ENCODE measurements around the gene RPL18. TPM values are rescaled to one million over a fixed set of nuclear protein-coding genes. Genes with fewer than 3 reads are reported as not detected.
A peak's percentile ranks its signal among the peaks of the same experiment; 100 is the strongest.

RPL18 gene
- total RNA-seq, 4 donors from 2014 or later = 3,252 to 5,828 (median 3,870) TPM

GRCh38 chr19:48568345-48568886 lies 50.6 kb downstream of the RPL18 start:
- intact Hi-C loops (cut with DNase I; ENCODE audit: low total_unique reads) = no loop called here
- H3K4me3 ChIP-seq (ENCODE audit: low read depth, poor library complexity, severe bottlenecking) = no peak overlapping the region
- WGBS, 2 donors = 4 to 6% methylated on average over 15 to 19 of the region's 19 CpGs
- TF ChIP-seq, protein P1, sequence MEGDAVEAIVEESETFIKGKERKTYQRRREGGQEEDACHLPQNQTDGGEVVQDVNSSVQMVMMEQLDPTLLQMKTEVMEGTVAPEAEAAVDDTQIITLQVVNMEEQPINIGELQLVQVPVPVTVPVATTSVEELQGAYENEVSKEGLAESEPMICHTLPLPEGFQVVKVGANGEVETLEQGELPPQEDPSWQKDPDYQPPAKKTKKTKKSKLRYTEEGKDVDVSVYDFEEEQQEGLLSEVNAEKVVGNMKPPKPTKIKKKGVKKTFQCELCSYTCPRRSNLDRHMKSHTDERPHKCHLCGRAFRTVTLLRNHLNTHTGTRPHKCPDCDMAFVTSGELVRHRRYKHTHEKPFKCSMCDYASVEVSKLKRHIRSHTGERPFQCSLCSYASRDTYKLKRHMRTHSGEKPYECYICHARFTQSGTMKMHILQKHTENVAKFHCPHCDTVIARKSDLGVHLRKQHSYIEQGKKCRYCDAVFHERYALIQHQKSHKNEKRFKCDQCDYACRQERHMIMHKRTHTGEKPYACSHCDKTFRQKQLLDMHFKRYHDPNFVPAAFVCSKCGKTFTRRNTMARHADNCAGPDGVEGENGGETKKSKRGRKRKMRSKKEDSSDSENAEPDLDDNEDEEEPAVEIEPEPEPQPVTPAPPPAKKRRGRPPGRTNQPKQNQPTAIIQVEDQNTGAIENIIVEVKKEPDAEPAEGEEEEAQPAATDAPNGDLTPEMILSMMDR (IDR thresholded peaks at IDR 0.05) = no peak
- TF ChIP-seq POLR2A (IDR thresholded peaks at IDR 0.05) = no peak
- DNase-seq (ENCODE audit: low spot score in 2 of 2) = peak; percentile 82 to 96

Other genes with a start within 250 kb of the RPL18 start
- 10 to 100 TPM; 71.3 to 99.6 (median 80.3) TPM for gene KDELR1, start 227.6 kb downstream of the RPL18 start, total RNA-seq
- under 1 TPM; 0.17 to 0.47 (median 0.42) TPM for gene GRIN2D, start 225.5 kb downstream of the RPL18 start, total RNA-seq
- gene GRWD1, start 173.2 kb downstream of the RPL18 start, total RNA-seq = 10 to 100 TPM; 33.3 to 44.4 (median 39.3) TPM
- 1 to 10 TPM in 3 of 4 donors, under 1 TPM in 1; 0.86 to 4.7 (median 1.4) TPM for gene KCNJ14, start 163.6 kb downstream of the RPL18 start, total RNA-seq
- gene CYTH2, start 149.8 kb downstream of the RPL18 start, total RNA-seq = 100 to 1,000 TPM in 1 of 4 donors, 10 to 100 TPM in 3; 67.7 to 162 (median 78.2) TPM
- 1 to 10 TPM; 5.3 to 6.7 (median 5.8) TPM for gene LMTK3, start 107.3 kb downstream of the RPL18 start, total RNA-seq
- gene SULT2B1, start 67.0 kb downstream of the RPL18 start, total RNA-seq = 100 to 1,000 TPM; 119 to 191 (median 166) TPM
- 1 to 10 TPM in 2 of 4 donors, not detected in 2; 1.7 to 2.1 TPM for gene SPACA4, start 12.4 kb downstream of the RPL18 start, total RNA-seq
- 1 to 10 TPM in 2 of 4 donors, under 1 TPM in 2; 0.53 to 8.2 (median 3.8) TPM for gene FAM83E, start 4.1 kb downstream of the RPL18 start, total RNA-seq
- 1 to 10 TPM; 2.2 to 8.8 (median 6.1) TPM for gene SPHK2, start 328 bp upstream of the RPL18 start, total RNA-seq
- 10 to 100 TPM; 21.1 to 41.6 (median 24.8) TPM for gene DBP, start 18.2 kb upstream of the RPL18 start, total RNA-seq
- gene CA11, start 27.0 kb upstream of the RPL18 start, total RNA-seq = 10 to 100 TPM in 3 of 4 donors, 1 to 10 TPM in 1; 7.3 to 37.5 (median 10.3) TPM
- 1 to 10 TPM in 1 of 4 donors, under 1 TPM in 2, not detected in 1; 0.47 to 1.9 (median 0.58) TPM for gene NTN5, start 53.8 kb upstream of the RPL18 start, total RNA-seq
- gene FUT2, start 76.8 kb upstream of the RPL18 start, total RNA-seq = 10 to 100 TPM in 3 of 4 donors, 1 to 10 TPM in 1; 8.5 to 14.9 (median 11.5) TPM
- under 1 TPM; 0.42 to 0.74 (median 0.63) TPM for gene MAMSTR, start 100.5 kb upstream of the RPL18 start, total RNA-seq
- 10 to 100 TPM in 2 of 4 donors, 1 to 10 TPM in 2; 4.7 to 16.8 (median 11.4) TPM for gene RASIP1, start 121.4 kb upstream of the RPL18 start, total RNA-seq
- not detected for gene IZUMO1, start 127.7 kb upstream of the RPL18 start, total RNA-seq
- 1 to 10 TPM; 1.7 to 4.9 (median 3.5) TPM for gene FUT1, start 133.5 kb upstream of the RPL18 start, total RNA-seq
- gene FGF21, start 136.3 kb upstream of the RPL18 start, total RNA-seq = not detected
- gene BCAT2, start 191.9 kb upstream of the RPL18 start, total RNA-seq = 10 to 100 TPM; 20.3 to 61.4 (median 38.6) TPM
- gene HSD17B14, start 217.3 kb upstream of the RPL18 start, total RNA-seq = 1 to 10 TPM; 1.6 to 6.6 (median 5.4) TPM
- 1 to 10 TPM; 2.9 to 7.2 (median 6.3) TPM for gene PLEKHA4, start 249.4 kb upstream of the RPL18 start, total RNA-seq

Measured in lower leg skin (tissue), 4 donors.